ENCODE results near the gene INMT. TPM values are rescaled to one million over a fixed set of nuclear protein-coding genes. Genes with fewer than 3 reads are reported as not detected.

INMT gene
- total RNA-seq, 1 experiment from 2014 or later, result 3.3 TPM

DNA sequence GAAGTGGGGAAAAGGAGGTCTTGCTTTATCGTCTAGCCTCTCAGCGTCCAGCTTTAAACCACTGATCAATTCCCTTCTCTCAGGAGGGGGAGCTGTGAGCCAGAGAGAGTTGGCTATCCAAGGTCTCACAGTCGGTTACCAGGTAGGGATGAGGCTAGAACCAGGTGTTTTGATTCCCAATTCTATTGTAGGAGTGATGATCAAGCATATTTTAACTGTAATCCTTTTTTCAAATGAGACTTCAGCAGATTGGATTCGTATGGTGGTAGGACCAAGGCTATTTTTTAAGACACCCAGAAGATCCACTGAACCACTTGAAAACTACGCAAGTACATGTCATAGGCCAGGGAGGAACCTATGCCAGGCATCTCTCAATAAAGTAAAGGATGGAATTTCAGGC lies 27.6 kb downstream of the INMT start:
- intact Hi-C loops (cut with micrococcal nuclease; ENCODE audit: unreplicated experiment), result loop anchor here (10.0 kb wide), 1 partner anchor 385 kb away; no protein-coding TSS in a partner anchor
- Mint-ChIP-seq H3K27ac (ENCODE audit: unreplicated experiment) (no peak overlapping the region), H3K4me3 (ENCODE audit: unreplicated experiment) (no peak overlapping the region), H3K36me3 (ENCODE audit: insufficient read depth, unreplicated experiment) (no peaks in the 10 kb centered on the region), H3K27me3 (ENCODE audit: insufficient read depth, unreplicated experiment) (no peaks in the 10 kb centered on the region), H3K9me3 (ENCODE audit: unreplicated experiment) (no peaks in the 10 kb centered on the region), H3K4me1 (ENCODE audit: low read depth, unreplicated experiment) (no peaks in the 10 kb centered on the region)
- Histone ChIP-seq H3K4me3 (ENCODE audit: low read depth, low read length) (no peak overlapping the region), H3K4me1 (no peaks in the 10 kb centered on the region), H3K9me3 (no peaks in the 10 kb centered on the region), H3K27me3 (replicated peaks; ENCODE audit: control insufficient read depth, insufficient read depth, low read length) (no peaks in the 10 kb centered on the region), H3K36me3 (ENCODE audit: control insufficient read depth, insufficient read depth, low read length) (no peaks in the 10 kb centered on the region)
- TF ChIP-seq, protein P1, sequence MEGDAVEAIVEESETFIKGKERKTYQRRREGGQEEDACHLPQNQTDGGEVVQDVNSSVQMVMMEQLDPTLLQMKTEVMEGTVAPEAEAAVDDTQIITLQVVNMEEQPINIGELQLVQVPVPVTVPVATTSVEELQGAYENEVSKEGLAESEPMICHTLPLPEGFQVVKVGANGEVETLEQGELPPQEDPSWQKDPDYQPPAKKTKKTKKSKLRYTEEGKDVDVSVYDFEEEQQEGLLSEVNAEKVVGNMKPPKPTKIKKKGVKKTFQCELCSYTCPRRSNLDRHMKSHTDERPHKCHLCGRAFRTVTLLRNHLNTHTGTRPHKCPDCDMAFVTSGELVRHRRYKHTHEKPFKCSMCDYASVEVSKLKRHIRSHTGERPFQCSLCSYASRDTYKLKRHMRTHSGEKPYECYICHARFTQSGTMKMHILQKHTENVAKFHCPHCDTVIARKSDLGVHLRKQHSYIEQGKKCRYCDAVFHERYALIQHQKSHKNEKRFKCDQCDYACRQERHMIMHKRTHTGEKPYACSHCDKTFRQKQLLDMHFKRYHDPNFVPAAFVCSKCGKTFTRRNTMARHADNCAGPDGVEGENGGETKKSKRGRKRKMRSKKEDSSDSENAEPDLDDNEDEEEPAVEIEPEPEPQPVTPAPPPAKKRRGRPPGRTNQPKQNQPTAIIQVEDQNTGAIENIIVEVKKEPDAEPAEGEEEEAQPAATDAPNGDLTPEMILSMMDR (IDR thresholded peaks at IDR 0.05; ENCODE audit: insufficient read depth in 1 of 2, low read depth in 1 of 2, low read length in 1 of 2, severe bottlenecking in 1 of 2, unreplicated experiment in 1 of 2), result peak in 1 of 2 experiments; percentile 2
- ChIA-PET POLR2A (no interaction called here), CTCF (no interaction called here)
- DNase-seq, result no peak
- BruUV-seq (replicated peaks), result no TSS peak

DNA sequence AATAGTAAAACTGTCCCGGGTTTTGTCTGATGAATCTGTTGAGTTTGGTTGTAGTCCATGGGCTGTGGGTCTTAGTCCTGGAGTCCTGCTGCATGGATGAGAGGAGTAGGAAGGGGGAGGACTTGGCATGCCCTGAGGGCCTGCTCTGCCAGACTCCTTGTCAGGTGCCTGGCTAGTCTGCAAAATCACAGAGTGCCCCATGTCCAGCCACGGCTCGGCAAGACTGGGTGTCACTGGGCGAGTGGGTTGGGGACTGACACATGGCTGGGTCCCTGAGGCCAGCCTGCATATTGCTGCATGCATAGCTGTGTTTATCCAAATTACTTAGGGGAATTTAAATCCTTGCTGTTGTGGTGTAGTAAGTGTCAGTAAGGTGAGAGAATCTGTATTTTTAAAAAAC lies 29.0 kb downstream of the INMT start:
- POLR2A ChIA-PET, result no interaction called here
- no peaks in the 10 kb centered on the region for H3K36me3 ChIP-seq (ENCODE audit: control insufficient read depth, insufficient read depth, low read length)
- Mint-ChIP-seq H3K27ac (ENCODE audit: unreplicated experiment) (no peak overlapping the region), H3K4me1 (ENCODE audit: low read depth, unreplicated experiment) (no peaks in the 10 kb centered on the region), H3K27me3 (ENCODE audit: insufficient read depth, unreplicated experiment) (no peaks in the 10 kb centered on the region), H3K9me3 (ENCODE audit: unreplicated experiment) (no peaks in the 10 kb centered on the region), H3K4me3 (ENCODE audit: unreplicated experiment) (no peak overlapping the region), H3K36me3 (ENCODE audit: insufficient read depth, unreplicated experiment) (no peaks in the 10 kb centered on the region)
- H3K4me1 ChIP-seq, result no peaks in the 10 kb centered on the region
- CTCF ChIA-PET, result no interaction called here
- intact Hi-C loops (cut with micrococcal nuclease; ENCODE audit: unreplicated experiment), result no loop called here
- DNase-seq, result no peak
- BruUV-seq (replicated peaks), result no TSS peak
- no peaks in the 10 kb centered on the region for H3K27me3 ChIP-seq (replicated peaks; ENCODE audit: control insufficient read depth, insufficient read depth, low read length)
- TF ChIP-seq, protein P1 (IDR thresholded peaks at IDR 0.05; ENCODE audit: insufficient read depth in 1 of 2, low read depth in 1 of 2, low read length in 1 of 2, severe bottlenecking in 1 of 2, unreplicated experiment in 1 of 2), result no peak
- H3K9me3 ChIP-seq, result no peaks in the 10 kb centered on the region
- H3K4me3 ChIP-seq (ENCODE audit: low read depth, low read length), result no peak overlapping the region

DNA sequence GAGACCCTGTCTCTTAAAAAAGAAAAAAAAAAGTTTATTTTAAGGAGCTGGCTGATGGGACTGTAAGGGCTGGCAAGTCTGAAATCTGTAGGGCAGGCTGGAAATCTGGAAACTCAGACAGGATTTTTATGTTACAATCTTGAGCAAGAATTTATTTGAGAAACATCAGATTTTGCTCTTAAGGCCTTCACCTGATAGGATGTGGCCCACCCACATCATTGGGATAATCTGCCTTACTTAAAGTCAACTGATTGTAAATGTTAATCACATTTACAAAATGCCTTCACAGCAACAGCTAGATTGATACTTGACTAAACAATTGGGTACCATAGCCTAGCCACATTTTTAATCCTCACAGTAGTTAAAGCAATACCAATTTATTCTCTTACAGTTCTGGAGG lies 30.8 kb downstream of the INMT start:
- no peak overlapping the region for H3K27ac Mint-ChIP-seq (ENCODE audit: unreplicated experiment)

More for the DNA sequence above, 30.8 kb downstream of the INMT start:
- DNase-seq, result no peak
- BruUV-seq (replicated peaks), result no TSS peak
- TF ChIP-seq, protein P1 (IDR thresholded peaks at IDR 0.05; ENCODE audit: insufficient read depth in 1 of 2, low read depth in 1 of 2, low read length in 1 of 2, severe bottlenecking in 1 of 2, unreplicated experiment in 1 of 2), result no peak
- Mint-ChIP-seq H3K36me3 (ENCODE audit: insufficient read depth, unreplicated experiment) (no peaks in the 10 kb centered on the region), H3K4me3 (ENCODE audit: unreplicated experiment) (no peak overlapping the region), H3K9me3 (ENCODE audit: unreplicated experiment) (no peaks in the 10 kb centered on the region), H3K27me3 (ENCODE audit: insufficient read depth, unreplicated experiment) (no peaks in the 10 kb centered on the region), H3K4me1 (ENCODE audit: low read depth, unreplicated experiment) (no peaks in the 10 kb centered on the region)
- intact Hi-C loops (cut with micrococcal nuclease; ENCODE audit: unreplicated experiment), result no loop called here
- ChIA-PET CTCF (no interaction called here), POLR2A (no interaction called here)
- no peaks in the 10 kb centered on the region for H3K4me1 ChIP-seq
- H3K9me3 ChIP-seq, result no peaks in the 10 kb centered on the region
- H3K4me3 ChIP-seq (ENCODE audit: low read depth, low read length), result no peak overlapping the region
- H3K36me3 ChIP-seq (ENCODE audit: control insufficient read depth, insufficient read depth, low read length), result no peaks in the 10 kb centered on the region
- H3K27me3 ChIP-seq (replicated peaks; ENCODE audit: control insufficient read depth, insufficient read depth, low read length), result no peaks in the 10 kb centered on the region

All from Caco-2 (cell line).